ENCODE data around the gene SDK1. TPM values are rescaled to one million over a fixed set of nuclear protein-coding genes. Genes with fewer than 3 reads are reported as not detected.

The SDK1 gene
- total and polyA plus RNA-seq, 2 donors (not counting 3 experiments of a cell fraction or from before 2014, with no cell fraction given): 1.6 to 3.9 TPM

DNA sequence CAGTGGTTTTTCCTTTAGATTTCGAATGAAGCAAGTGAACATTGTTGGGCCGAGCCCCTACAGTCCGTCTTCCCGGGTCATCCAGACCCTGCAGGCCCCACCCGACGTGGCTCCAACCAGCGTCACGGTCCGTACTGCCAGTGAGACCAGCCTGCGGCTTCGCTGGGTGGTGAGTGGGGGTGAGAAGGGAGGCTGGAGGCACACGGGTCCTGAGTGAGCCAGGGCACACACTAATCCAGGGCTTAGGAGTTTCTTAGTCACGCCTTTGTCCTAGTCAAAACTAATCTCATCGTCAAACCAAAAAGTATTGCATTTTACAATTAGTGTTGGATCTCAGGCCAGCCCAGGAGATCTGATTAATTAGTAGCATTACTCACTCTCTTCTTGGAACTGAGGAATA is 812.2 kb downstream of the SDK1 start:
- H3K79me2 ChIP-seq (ENCODE audit: control insufficient read depth, insufficient read depth, low read length): no peaks in the 10 kb centered on the region
- ChIA-PET CTCF (no interaction called here), POLR2A (no interaction called here)
- no peak for DNase-seq (ENCODE audit: low read depth, low spot score)
- H3K4me2 ChIP-seq (ENCODE audit: insufficient read depth, low read length): no peak overlapping the region
- H3K9me1 ChIP-seq (replicated peaks; ENCODE audit: control insufficient read depth, extremely low read depth, insufficient read depth, low read length): no peaks in the 10 kb centered on the region
- no peaks in the 10 kb centered on the region for H3K36me3 ChIP-seq (ENCODE audit: control insufficient read depth in 2 of 2, extremely low read depth in 1 of 2, insufficient read depth in 2 of 2, low read length in 2 of 2)
- no peak overlapping the region for H3K9ac ChIP-seq (replicated peaks; ENCODE audit: extremely low read depth, insufficient read depth, low read length)
- no TSS peak for BruUV-seq (replicated peaks)
- no peaks in the 10 kb centered on the region for H3K9me3 ChIP-seq (replicated peaks; ENCODE audit: control insufficient read depth, insufficient read depth, low read length)
- intact Hi-C loops (cut with micrococcal nuclease): no loop called here
- dilution Hi-C loops (cut with MboI; ENCODE audit: extremely low pct_ligation_motif_present, low sequenced_read_pairs): no loop called here
- H3K4me3 ChIP-seq (replicated peaks in 1 of 3; ENCODE audit: insufficient read depth in 1 of 3, low read depth in 1 of 3, low read length in 3 of 3): no peak overlapping the region
- H3K27me3 ChIP-seq (ENCODE audit: control insufficient read depth in 2 of 2, insufficient read depth in 2 of 2, low read length in 2 of 2): no peaks in the 10 kb centered on the region
- H2AFZ ChIP-seq (ENCODE audit: low read depth, low read length): no peak overlapping the region
- H3K4me1 ChIP-seq (ENCODE audit: control insufficient read depth, extremely low read depth, insufficient read depth, low read length): no peaks in the 10 kb centered on the region
- no peaks in the 10 kb centered on the region for H4K20me1 ChIP-seq (replicated peaks; ENCODE audit: control insufficient read depth, extremely low read depth, insufficient read depth, low read length)
- H3K27ac ChIP-seq (ENCODE audit: insufficient read depth, low read depth, low read length): no peak overlapping the region
- TF ChIP-seq, protein P1, sequence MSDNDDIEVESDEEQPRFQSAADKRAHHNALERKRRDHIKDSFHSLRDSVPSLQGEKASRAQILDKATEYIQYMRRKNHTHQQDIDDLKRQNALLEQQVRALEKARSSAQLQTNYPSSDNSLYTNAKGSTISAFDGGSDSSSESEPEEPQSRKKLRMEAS (IDR thresholded peaks at IDR 0.05; ENCODE audit: insufficient read depth, insufficient read length): no peak
- TF ChIP-seq, protein P2, sequence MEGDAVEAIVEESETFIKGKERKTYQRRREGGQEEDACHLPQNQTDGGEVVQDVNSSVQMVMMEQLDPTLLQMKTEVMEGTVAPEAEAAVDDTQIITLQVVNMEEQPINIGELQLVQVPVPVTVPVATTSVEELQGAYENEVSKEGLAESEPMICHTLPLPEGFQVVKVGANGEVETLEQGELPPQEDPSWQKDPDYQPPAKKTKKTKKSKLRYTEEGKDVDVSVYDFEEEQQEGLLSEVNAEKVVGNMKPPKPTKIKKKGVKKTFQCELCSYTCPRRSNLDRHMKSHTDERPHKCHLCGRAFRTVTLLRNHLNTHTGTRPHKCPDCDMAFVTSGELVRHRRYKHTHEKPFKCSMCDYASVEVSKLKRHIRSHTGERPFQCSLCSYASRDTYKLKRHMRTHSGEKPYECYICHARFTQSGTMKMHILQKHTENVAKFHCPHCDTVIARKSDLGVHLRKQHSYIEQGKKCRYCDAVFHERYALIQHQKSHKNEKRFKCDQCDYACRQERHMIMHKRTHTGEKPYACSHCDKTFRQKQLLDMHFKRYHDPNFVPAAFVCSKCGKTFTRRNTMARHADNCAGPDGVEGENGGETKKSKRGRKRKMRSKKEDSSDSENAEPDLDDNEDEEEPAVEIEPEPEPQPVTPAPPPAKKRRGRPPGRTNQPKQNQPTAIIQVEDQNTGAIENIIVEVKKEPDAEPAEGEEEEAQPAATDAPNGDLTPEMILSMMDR (IDR thresholded peaks at IDR 0.05; ENCODE audit: extremely low read depth in 1 of 2, insufficient read depth in 1 of 2, low read depth in 1 of 2, low read length in 2 of 2): no peak
- no peak for TF ChIP-seq EZH2 (IDR thresholded peaks at IDR 0.05; ENCODE audit: borderline replicate concordance, low read depth, low read length, severe bottlenecking)
- no peak for FAIRE-seq

DNA sequence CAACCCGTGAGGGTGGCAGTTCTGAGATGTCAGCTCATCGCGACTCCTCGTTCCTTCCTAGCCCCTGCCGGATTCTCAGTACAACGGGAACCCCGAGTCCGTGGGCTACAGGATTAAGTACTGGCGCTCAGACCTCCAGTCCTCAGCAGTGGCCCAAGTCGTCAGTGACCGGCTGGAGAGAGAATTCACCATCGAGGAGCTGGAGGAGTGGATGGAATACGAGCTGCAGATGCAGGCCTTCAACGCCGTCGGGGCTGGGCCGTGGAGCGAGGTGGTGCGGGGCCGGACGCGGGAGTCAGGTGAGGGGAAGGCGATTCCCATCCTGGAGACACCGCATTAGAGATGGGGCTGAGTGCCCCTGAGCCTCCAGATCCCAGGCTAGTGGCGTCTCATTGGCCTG is 812.9 kb downstream of the SDK1 start:
- Histone ChIP-seq H3K27me3 (ENCODE audit: control insufficient read depth in 2 of 2, insufficient read depth in 2 of 2, low read length in 2 of 2) (no peaks in the 10 kb centered on the region), H3K36me3 (ENCODE audit: control insufficient read depth in 2 of 2, extremely low read depth in 1 of 2, insufficient read depth in 2 of 2, low read length in 2 of 2) (no peaks in the 10 kb centered on the region), H3K27ac (ENCODE audit: insufficient read depth, low read depth, low read length) (no peak overlapping the region), H3K79me2 (ENCODE audit: control insufficient read depth, insufficient read depth, low read length) (no peaks in the 10 kb centered on the region), H2AFZ (ENCODE audit: low read depth, low read length) (no peak overlapping the region), H3K4me3 (replicated peaks in 1 of 3; ENCODE audit: insufficient read depth in 1 of 3, low read depth in 1 of 3, low read length in 3 of 3) (no peak overlapping the region), H4K20me1 (replicated peaks; ENCODE audit: control insufficient read depth, extremely low read depth, insufficient read depth, low read length) (no peaks in the 10 kb centered on the region), H3K9me1 (replicated peaks; ENCODE audit: control insufficient read depth, extremely low read depth, insufficient read depth, low read length) (no peaks in the 10 kb centered on the region), H3K9me3 (replicated peaks; ENCODE audit: control insufficient read depth, insufficient read depth, low read length) (no peaks in the 10 kb centered on the region), H3K9ac (replicated peaks; ENCODE audit: extremely low read depth, insufficient read depth, low read length) (no peak overlapping the region), H3K4me1 (ENCODE audit: control insufficient read depth, extremely low read depth, insufficient read depth, low read length) (no peaks in the 10 kb centered on the region), H3K4me2 (ENCODE audit: insufficient read depth, low read length) (no peak overlapping the region)
- intact Hi-C loops (cut with micrococcal nuclease): no loop called here
- FAIRE-seq (no peak), DNase-seq (ENCODE audit: low read depth, low spot score) (no peak)
- TF ChIP-seq POLR2A (IDR thresholded peaks at IDR 0.05; ENCODE audit: low read depth, low read length): no peak
- TF ChIP-seq, protein P2 (IDR thresholded peaks at IDR 0.05; ENCODE audit: extremely low read depth in 1 of 2, insufficient read depth in 1 of 2, low read depth in 1 of 2, low read length in 2 of 2): no peak
- no peak for TF ChIP-seq EZH2 (IDR thresholded peaks at IDR 0.05; ENCODE audit: borderline replicate concordance, low read depth, low read length, severe bottlenecking)
- TF ChIP-seq, protein P1 (IDR thresholded peaks at IDR 0.05; ENCODE audit: insufficient read depth, insufficient read length): no peak
- TF ChIP-seq POLR2AphosphoS5 (IDR thresholded peaks at IDR 0.05; ENCODE audit: insufficient read depth, low read depth, low read length): no peak
- no peak for TF ChIP-seq GATA2 (IDR thresholded peaks at IDR 0.05; ENCODE audit: insufficient read depth, insufficient read length, low read depth, low read length)
- no peak for TF ChIP-seq MYC (IDR thresholded peaks at IDR 0.05; ENCODE audit: low read depth, low read length)
- no peak for TF ChIP-seq JUN (IDR thresholded peaks at IDR 0.05; ENCODE audit: borderline replicate concordance, insufficient read depth, insufficient read length, low read depth)
- no peak for TF ChIP-seq FOS (IDR thresholded peaks at IDR 0.05; ENCODE audit: borderline replicate concordance, insufficient read depth, low read length)
- ChIA-PET POLR2A (no interaction called here), CTCF (no interaction called here)
- no TSS peak for BruUV-seq (replicated peaks)
- dilution Hi-C loops (cut with MboI; ENCODE audit: extremely low pct_ligation_motif_present, low sequenced_read_pairs): no loop called here

All from endothelial cell of umbilical vein (primary cell).